Omental fat pad (tissue), 4 donors: ENCODE results near the gene CYP2D6. TPM values are rescaled to one million over a fixed set of nuclear protein-coding genes. Genes with fewer than 3 reads are reported as not detected.
"Not testable (repeated sequence)": the region's sequence is repeated elsewhere in the genome, so short reads cannot be mapped to it uniquely, and the experiment has no call there.

Source experiments
- ATAC-seq: fragments of 150-250 bp; one replicate; pipeline ENCODE4 v1.9.1; 2016; ENCODE audit warnings: mild to moderate bottlenecking, moderate library complexity; ENCODE audit not compliant: low FRiP score
- DNase-seq: peaks from one replicate; pipeline ENCODE4 v3.0.0-alpha.2; 2019; ENCODE audit warnings: low spot score
- CTCF ChIP-seq, 3 donors: fragments of 450-650 bp; IDR thresholded peaks; one replicate each; pipeline ENCODE4 v1.5.1; 2016 to 2017; ENCODE audit warnings: antibody characterized with exemption in 3 of 3, mild to moderate bottlenecking in 3 of 3, moderate library complexity in 2 of 3
- total RNA-seq, 4 donors: library from RNA; depleted of rRNA; stranded (reverse); fragments of >200 nt; gene quantifications; one replicate each; pipeline ENCODE4 v1.1.0, GENCODE V29; 2016

CYP2D6 gene
- total RNA-seq, 4 donors from 2014 or later: 0.28 to 1.1 (median 0.49) TPM

DNA sequence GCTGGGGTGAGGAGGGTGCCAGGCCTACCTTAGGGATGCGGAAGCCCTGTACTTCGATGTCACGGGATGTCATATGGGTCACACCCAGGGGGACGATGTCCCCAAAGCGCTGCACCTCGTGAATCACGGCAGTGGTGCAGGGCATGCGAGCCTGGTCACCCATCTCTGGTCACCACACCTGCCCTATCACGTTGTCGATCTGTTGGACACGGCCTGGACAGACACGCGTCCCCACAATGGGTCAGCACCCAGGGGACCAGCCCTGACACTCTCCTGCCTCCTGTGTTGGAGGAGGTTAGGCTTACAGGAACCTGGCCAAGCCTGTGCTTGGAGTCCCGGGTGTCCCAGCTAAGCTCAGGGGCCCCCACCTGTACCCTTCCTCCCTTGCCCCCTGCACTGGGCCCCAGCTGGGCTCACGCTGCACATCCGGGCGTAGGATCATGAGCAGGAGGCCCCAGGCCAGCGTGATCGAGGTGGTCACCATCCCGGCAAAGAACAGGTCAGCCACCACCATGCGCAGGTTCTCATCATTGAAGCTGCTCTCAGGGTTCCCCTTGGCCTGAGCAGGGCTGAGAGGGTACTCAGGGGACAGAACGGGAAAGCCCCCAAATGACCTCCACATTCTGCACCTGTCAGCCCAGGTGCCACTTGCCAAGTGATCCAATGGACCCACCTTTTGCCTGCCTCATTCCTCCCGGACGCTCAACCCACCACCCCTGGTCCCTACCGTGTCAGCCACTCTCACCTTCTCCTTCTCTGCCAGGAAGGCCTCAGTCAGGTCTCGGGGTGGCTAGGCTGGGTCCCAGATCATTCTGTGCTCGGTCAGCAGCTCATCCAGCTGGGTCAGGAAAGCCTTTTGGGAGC is 20.3 kb upstream of the CYP2D6 start:
- no peak for TF ChIP-seq CTCF (IDR thresholded peaks at IDR 0.05)
- ATAC-seq: no peak
- DNase-seq: no peak

- ATAC-seq, DNase-seq: not testable (repeated sequence)
Observed at GRCh38 chr22:42149798-42150197, 19.2 kb upstream of the CYP2D6 start.

GRCh38 chr22:42145175-42145574 is 14.6 kb upstream of the CYP2D6 start:
- DNase-seq (no peak), ATAC-seq (no peak)
- TF ChIP-seq CTCF (IDR thresholded peaks at IDR 0.05): no peak

- DNase-seq, ATAC-seq: not testable (repeated sequence)
Observed at GRCh38 chr22:42143859-42144822, 13.5 kb upstream of the CYP2D6 start.

DNA sequence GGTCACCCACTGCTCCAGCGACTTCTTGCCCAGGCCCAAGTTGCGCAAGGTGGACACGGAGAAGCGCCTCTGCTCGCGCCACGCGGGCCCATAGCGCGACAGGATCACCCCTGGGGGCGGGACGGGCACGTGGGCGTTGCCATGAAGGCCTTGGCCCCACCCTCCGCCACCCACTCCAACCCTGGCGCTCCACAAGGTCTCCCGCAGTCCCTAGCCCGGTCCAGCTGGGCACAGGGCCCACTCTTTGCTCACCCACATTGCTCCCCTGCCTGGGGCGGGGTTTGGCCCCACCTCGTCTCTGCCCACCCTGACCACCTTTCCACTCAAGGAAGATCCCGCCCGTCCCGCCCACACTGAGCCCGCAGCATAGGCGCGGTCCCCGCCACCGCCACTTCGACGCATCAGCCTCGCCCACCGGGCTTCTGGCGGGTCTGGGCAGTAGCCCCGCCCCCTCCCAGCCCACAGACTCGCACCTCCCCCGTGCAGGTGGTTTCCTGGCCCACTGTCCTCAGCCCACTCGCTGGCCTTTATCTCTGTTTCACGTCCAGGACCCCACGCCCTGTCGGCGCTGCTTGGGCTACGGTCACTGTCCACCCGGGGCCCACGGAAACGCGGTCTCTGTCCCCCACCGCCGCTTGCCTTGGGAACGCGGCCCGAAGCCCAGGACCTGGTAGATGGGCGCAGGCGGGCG is 12.3 kb upstream of the CYP2D6 start:
- TF ChIP-seq CTCF (IDR thresholded peaks at IDR 0.05): no peak
- ATAC-seq (no peak), DNase-seq (no peak)

DNA sequence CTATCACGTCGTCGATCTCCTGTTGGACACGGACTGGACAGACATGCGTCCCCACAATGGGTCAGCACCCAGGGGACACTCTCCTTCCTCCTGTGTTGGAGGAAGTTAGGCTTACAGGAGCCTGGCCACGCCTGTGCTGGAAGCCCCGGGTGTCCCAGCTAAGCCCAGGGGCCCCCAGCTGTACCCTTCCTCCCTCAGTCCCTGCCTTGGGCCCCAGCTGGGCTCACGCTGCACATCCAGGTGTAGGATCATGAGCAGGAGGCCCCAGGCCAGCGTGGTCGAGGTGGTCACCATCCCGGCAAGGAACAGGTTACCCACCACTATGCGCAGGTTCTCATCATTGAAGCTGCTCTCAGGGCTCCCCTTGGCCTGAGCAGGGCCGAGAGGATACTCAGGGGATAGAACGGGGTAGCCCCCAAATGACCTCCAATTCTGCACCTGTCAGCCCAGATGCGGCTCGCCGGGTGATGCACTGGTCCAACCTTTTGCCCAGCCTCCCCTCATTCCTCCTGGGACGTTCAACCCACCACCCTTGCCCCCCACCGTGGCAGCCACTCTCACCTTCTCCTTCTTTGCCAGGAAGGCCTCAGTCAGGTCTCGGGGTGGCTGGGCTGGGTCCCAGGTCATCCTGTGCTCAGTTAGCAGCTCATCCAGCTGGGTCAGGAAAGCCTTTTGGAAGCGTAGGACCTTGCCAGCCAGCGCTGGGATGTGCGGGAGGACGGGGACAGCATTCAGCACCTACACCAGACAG is 10.9 kb upstream of the CYP2D6 start:
- DNase-seq, ATAC-seq: not testable (repeated sequence)

GRCh38 chr22:42140153-42140552 is 9.5 kb upstream of the CYP2D6 start:
- not testable (repeated sequence) for ATAC-seq, DNase-seq

GRCh38 chr22:42139508-42139907 is 8.9 kb upstream of the CYP2D6 start:
- not testable (repeated sequence) for ATAC-seq, DNase-seq

- TF ChIP-seq CTCF (IDR thresholded peaks at IDR 0.05): no peak
- DNase-seq: no peak
- ATAC-seq: no peak
Observed at GRCh38 chr22:42138972-42139371, 8.4 kb upstream of the CYP2D6 start.
